ENCODE results near the gene ATP6V0B. TPM values are rescaled to one million over a fixed set of nuclear protein-coding genes. Genes with fewer than 3 reads are reported as not detected.

ATP6V0B gene
- total and polyA plus RNA-seq, 8 donors, result 56.5 to 239 (median 66.1) TPM

DNA sequence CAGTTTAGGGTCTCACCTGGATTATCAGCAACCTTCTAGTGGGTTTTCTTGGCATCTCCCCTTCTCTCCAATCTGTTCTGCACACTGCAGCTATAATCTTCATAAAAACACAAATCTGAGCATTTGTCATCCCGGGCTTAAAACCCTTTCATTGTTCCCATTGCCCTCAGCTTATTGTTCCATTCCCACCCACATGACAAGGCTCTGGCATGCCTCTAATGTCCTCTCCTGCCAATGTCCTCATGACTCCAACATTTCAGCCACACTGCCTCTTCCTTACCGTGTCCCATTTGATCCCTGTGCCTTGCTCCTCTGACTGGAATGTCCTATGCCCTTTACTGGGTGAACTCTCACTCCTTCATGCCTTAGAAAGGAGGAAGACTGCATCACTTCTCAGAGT, 12.4 kb upstream of the ATP6V0B start:
- TF ChIP-seq, protein P1, sequence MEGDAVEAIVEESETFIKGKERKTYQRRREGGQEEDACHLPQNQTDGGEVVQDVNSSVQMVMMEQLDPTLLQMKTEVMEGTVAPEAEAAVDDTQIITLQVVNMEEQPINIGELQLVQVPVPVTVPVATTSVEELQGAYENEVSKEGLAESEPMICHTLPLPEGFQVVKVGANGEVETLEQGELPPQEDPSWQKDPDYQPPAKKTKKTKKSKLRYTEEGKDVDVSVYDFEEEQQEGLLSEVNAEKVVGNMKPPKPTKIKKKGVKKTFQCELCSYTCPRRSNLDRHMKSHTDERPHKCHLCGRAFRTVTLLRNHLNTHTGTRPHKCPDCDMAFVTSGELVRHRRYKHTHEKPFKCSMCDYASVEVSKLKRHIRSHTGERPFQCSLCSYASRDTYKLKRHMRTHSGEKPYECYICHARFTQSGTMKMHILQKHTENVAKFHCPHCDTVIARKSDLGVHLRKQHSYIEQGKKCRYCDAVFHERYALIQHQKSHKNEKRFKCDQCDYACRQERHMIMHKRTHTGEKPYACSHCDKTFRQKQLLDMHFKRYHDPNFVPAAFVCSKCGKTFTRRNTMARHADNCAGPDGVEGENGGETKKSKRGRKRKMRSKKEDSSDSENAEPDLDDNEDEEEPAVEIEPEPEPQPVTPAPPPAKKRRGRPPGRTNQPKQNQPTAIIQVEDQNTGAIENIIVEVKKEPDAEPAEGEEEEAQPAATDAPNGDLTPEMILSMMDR (IDR thresholded peaks at IDR 0.05), result no peak
- DNase-seq (no peak), ATAC-seq (no peak)
- no peak overlapping the region for H3K4me3 ChIP-seq
- no peaks in the 10 kb centered on the region for H3K4me1 ChIP-seq
- no peaks in the 10 kb centered on the region for H3K27me3 ChIP-seq
- no peak overlapping the region for H3K27ac ChIP-seq
- H3K36me3 ChIP-seq, result peaks cover 0 to 74% of the 10 kb centered on the region in 2 donors
- H3K9me3 ChIP-seq, result no peaks in the 10 kb centered on the region
- intact Hi-C loops (cut with DNase I), result no loop called here

DNA sequence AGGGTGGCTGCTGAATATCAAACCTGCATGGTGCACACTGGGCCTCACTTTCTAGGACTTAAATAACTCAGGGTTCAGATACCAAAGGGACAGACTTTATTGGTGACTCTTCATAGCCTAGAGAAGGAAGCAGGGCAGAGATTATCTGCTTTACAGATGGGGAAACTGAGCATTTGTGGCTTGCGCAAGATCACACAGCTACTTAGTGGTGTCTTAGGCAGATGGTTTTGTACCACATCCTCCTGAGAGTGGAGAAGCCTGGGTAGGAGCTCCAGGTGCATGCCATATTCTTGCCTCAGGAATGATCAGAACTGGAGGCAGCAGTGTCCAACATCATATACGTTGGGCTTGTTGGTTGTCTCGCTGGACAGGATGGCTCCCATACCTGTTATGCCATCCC, 11.8 kb upstream of the ATP6V0B start:
- intact Hi-C loops (cut with DNase I), result no loop called here
- H3K4me3 ChIP-seq, result no peak overlapping the region
- peaks cover 0 to 74% of the 10 kb centered on the region in 2 donors for H3K36me3 ChIP-seq
- no peak for ATAC-seq
- no peaks in the 10 kb centered on the region for H3K27me3 ChIP-seq
- TF ChIP-seq, protein P1 (IDR thresholded peaks at IDR 0.05), result no peak
- no peak for DNase-seq
- no peaks in the 10 kb centered on the region for H3K4me1 ChIP-seq
- H3K27ac ChIP-seq, result no peak overlapping the region
- H3K9me3 ChIP-seq, result no peaks in the 10 kb centered on the region

DNA sequence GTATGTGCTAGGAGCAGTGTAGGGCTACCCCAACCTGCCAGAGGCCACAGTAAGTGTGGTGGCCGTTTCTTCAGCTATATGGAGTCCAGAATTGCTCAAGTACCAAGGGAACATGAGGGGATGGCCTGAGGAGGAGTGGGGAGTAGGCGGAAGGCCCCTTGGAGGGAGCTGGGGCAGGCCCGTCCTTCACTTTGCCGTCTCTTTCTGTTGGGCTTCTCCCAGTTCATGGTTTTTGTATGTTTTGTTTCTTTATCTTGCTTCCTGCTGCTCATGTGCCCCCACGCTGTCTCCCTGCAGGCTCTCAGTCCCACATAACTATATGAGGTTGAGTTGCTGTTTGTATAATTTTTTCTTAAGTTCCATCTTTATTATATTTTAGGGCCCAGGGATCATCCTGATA, 10.9 kb upstream of the ATP6V0B start:
- TF ChIP-seq, protein P1 (IDR thresholded peaks at IDR 0.05), result no peak
- Histone ChIP-seq H3K9me3 (no peaks in the 10 kb centered on the region), H3K4me1 (no peaks in the 10 kb centered on the region), H3K36me3 (peaks cover 0 to 65% of the 10 kb centered on the region in 2 donors), H3K27me3 (no peaks in the 10 kb centered on the region), H3K4me3 (no peak overlapping the region), H3K27ac (no peak overlapping the region)
- DNase-seq, result no peak
- intact Hi-C loops (cut with DNase I), result no loop called here
- ATAC-seq, result no peak

DNA sequence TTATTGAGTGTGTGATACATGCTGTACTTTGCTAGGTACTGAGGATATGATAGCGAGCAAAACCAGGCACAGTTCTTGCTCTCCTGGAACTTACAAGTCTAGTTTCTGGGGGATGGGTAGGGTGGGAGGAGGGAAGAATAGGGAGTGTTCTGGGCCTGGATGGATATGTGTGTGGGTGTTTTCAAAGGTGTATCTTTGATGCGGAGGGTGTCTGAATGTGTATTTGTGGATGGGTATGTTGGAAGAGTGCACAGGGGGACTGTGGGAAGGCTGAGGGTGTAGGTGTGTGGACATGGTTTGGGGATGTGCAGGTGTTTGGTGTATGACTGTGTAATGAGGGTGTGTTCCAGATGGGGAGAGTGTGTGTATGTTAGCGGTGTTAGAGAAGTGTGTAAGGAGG, 9.4 kb upstream of the ATP6V0B start:
- TF ChIP-seq, protein P1 (IDR thresholded peaks at IDR 0.05), result no peak
- Histone ChIP-seq H3K9me3 (no peaks in the 10 kb centered on the region), H3K4me1 (peaks cover 2% of the 10 kb centered on the region in 2 donors), H3K27ac (no peak overlapping the region), H3K36me3 (peaks cover 0 to 51% of the 10 kb centered on the region in 2 donors), H3K27me3 (no peaks in the 10 kb centered on the region), H3K4me3 (no peak overlapping the region)
- DNase-seq (no peak), ATAC-seq (no peak)
- intact Hi-C loops (cut with DNase I), result no loop called here

DNA sequence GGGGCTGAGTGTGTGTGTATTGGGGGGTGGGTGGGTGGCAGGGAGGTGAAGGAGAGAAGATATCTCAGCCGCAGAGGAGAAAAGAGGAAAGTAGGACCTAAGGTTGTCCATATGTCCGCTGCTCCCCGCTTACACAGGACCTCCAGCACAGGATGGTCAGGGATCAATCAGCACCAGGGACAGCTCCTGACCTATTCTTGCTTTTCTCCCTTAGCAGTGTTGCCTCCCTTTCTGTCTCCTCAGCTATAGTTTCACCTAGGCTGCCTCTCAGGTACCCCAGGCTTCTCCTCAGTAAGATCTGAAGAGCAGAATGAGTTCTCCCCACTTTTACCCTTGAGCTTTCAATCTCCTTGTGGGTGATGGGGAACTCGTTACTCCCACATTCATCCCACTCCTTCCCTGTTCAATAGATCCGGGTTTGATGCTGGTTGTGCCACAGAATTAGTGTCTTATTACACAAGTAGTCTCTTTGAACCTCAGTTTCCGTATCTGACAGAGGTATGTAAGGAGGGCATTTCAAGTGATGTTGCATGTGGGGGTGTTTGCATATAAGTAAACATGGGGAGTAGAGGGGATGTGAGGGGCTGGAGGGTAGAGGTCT, 6.3 kb upstream of the ATP6V0B start:
- peaks cover 7 to 14% of the 10 kb centered on the region in 2 donors for H3K4me1 ChIP-seq
- no peak overlapping the region for H3K27ac ChIP-seq
- no peak overlapping the region for H3K4me3 ChIP-seq
- H3K9me3 ChIP-seq, result no peaks in the 10 kb centered on the region
- ATAC-seq (no peak), DNase-seq (no peak)
- TF ChIP-seq, protein P1 (IDR thresholded peaks at IDR 0.05), result no peak
- intact Hi-C loops (cut with DNase I), result no loop called here
- H3K36me3 ChIP-seq, result peaks cover 0 to 41% of the 10 kb centered on the region in 2 donors
- H3K27me3 ChIP-seq, result no peaks in the 10 kb centered on the region
